GM12891 (cell line): ENCODE measurements around the gene COL19A1.

ENCODE experiments used
- DNase-seq: peaks from one replicate; pipeline ENCODE4 v3.0.0; 2011; ENCODE audit warnings: low spot score; ENCODE audit not compliant: insufficient read length
- FAIRE-seq: peaks from 2 replicates; lab custom pipeline; 2011; peaks lifted over from hg19 to GRCh38; lab: Jason Lieb, UNC
- PAX5 ChIP-seq: IDR thresholded peaks from 2 replicates; pipeline ENCODE4 v1.6.1; 2011; ENCODE audit warnings: low read length, moderate library complexity, mild to moderate bottlenecking; ENCODE audit not compliant: insufficient read depth, severe bottlenecking
- POLR2A ChIP-seq: IDR thresholded peaks from 2 replicates; pipeline ENCODE4 v1.6.1; 2011; ENCODE audit warnings: low read depth, low read length, control low read depth
- POLR2AphosphoS5 ChIP-seq: IDR thresholded peaks from 2 replicates; pipeline ENCODE4 v1.6.1; 2011; ENCODE audit warnings: low read depth, low read length, control low read depth
- POU2F2 ChIP-seq: IDR thresholded peaks from 2 replicates; pipeline ENCODE4 v1.6.1; 2011; ENCODE audit warnings: low read depth, mild to moderate bottlenecking, control low read depth, low read length, moderate library complexity
- SPI1 ChIP-seq: IDR thresholded peaks from 2 replicates; pipeline ENCODE4 v1.6.1; 2011; ENCODE audit warnings: low read depth, low read length, control low read depth
- TAF1 ChIP-seq: IDR thresholded peaks from 2 replicates; pipeline ENCODE4 v1.6.1; 2011; ENCODE audit warnings: low read depth, low read length, control low read depth

COL19A1 gene

DNA sequence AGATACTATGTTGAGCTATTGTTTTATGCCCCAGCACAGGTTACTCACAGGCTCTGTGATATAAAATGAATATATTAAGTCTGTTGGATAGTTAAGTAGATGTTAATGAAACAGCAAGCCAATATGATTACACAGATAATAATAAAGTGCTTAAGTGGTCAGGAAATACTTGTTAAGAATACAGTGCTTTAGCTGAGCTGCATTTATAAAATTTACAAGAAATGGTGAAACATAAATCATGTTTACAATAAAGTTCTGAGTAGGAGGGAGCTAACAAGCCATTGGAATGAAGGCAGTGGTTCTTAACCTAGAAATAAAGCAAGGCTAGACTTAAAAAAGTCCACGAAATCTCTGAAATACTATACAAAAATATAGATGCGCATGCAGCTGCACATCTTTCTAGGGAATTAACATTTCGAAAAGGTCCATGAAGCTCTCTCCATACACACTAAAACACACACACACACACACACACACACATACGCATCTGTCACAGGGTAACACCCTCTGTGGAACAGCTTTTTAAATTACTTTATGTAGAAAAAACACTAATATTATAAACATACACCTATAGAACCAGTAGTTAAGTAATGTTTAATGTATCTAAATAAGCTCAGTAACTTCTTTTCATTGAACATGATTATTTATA, 349.2 kb downstream of the COL19A1 start:
- FAIRE-seq (no peak), DNase-seq (no peak)
- no peak for TF ChIP-seq POU2F2
- no peak for TF ChIP-seq POLR2AphosphoS5
- TF ChIP-seq SPI1: no peak
- TF ChIP-seq TAF1: no peak
- TF ChIP-seq PAX5: no peak
- no peak for TF ChIP-seq POLR2A

DNA sequence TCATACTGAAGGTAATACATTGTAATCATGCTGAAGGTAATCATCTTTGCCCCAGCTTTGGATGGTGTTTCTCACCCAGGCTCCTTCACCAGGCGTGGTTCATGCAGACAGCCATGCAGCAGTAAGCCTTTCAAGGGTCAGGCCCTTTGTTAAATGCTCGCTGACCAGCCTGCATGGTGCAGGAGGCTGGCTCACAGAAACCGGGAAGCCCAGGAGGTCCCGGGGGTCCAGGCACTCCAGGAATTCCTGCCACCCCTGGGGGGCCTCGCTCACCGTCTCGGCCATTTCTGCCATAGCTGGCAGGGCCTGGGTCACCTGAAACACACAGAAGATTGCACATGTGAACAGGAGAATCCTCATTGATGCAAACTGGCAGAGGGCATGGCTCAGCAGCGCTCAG, 350.4 kb downstream of the COL19A1 start:
- DNase-seq: no peak
- no peak for FAIRE-seq
- TF ChIP-seq POU2F2: no peak
- no peak for TF ChIP-seq POLR2A
- no peak for TF ChIP-seq SPI1
- no peak for TF ChIP-seq POLR2AphosphoS5
- no peak for TF ChIP-seq PAX5
- no peak for TF ChIP-seq TAF1

DNA sequence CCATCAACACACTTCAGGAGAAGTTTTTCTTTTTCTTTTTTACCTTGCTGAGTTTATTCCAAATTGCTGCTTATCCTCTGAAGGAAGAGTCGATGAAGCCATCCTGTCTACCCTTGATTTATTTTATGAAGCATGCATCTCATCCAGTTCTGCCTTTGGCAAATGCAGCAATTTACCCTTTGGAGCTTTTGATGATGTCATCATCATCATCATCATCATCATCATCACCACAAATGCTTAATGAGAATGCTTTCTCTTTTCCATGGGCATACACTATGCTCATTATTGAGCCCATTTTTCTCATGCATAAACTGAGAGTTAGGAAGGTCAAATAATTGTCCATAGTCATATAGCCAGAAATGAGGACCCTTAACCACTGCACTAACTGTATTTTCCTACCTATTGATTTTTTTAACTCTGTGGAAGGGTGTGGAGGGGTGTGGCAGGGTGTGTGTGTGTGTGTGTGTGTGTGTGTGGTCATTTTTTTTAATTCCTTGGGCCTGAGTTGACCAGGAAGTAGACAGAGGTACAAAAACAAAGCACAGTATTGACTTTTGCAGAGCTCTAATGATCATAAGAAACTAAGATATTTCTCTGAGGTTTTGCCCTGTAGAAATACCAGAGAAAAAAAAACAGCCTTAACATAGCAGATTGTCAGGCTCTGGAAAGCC, 353.7 kb downstream of the COL19A1 start:
- TF ChIP-seq SPI1 (no peak), TAF1 (no peak), POU2F2 (no peak), POLR2A (no peak), PAX5 (no peak), POLR2AphosphoS5 (no peak)
- FAIRE-seq: no peak
- no peak for DNase-seq

DNA sequence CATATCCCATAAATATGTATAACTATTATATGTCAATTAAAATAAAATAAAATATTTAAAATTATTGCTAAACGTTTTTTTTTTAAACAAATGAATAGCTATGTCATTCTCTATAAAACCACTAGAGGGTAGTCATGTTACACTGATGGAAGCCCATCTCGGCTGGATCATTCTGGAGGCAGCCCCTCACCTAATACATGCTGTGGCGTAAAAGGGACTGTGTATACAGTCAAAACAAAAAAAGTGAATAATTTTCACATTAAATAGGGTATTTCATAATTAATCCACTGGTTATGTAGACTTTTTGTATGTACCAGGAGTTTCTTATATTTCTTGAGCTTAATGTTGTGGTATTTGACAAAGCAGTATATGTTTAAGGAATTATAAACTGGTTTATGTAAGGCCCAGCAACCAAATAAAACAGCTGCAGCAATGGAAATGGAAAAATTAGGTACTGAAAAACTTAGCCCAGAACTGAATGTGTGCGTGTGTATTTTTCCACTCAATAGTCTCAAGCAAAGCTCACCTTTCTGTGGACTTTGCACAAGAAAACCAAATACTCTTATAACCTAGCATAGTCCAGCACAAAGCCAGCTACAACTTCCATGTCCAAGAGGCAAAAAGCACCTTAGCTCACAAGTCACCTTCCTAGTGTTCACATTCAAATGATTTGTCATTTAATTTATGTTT, 354.8 kb downstream of the COL19A1 start:
- TF ChIP-seq TAF1: no peak
- no peak for TF ChIP-seq POLR2AphosphoS5
- no peak for TF ChIP-seq SPI1
- no peak for TF ChIP-seq POLR2A
- TF ChIP-seq POU2F2: no peak
- TF ChIP-seq PAX5: no peak
- FAIRE-seq (no peak), DNase-seq (peak; percentile 2)

DNA sequence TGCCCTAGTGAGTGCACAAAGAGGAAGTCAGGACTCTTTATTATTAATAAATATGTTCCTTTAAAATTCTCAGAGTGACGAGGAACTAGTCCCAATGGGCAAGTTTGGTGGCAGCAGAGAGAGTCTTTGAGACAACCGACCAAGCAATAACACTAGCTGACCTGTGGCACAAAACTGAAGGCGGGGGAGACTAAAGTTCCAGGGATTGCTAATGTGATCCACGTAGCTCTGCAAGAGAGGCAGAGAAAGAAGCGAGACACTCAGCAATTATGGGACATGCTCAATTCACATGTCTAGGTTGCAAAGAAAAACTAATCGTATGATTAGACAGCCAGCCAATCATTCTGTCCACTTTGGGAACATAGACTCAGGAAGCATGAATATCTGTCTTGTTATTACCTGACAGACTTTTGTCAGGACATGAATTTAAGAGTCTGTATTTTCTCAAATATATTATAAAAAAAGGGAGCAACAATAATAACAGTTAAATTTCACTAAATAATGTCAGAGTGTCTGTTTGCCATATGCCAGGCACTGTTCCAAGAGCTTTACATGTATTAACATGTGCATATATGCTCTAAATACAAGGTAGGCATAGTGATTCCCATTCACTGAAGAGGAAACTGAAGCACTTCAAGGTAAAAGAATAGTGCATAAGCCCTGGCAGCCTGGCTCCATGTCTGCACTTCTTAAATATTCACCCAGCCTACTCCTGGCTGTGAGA, 355.5 kb downstream of the COL19A1 start:
- no peak for TF ChIP-seq POLR2A
- TF ChIP-seq PAX5: no peak
- no peak for TF ChIP-seq SPI1
- no peak for TF ChIP-seq POLR2AphosphoS5
- TF ChIP-seq TAF1: no peak
- TF ChIP-seq POU2F2: no peak
- FAIRE-seq (no peak), DNase-seq (no peak)

DNA sequence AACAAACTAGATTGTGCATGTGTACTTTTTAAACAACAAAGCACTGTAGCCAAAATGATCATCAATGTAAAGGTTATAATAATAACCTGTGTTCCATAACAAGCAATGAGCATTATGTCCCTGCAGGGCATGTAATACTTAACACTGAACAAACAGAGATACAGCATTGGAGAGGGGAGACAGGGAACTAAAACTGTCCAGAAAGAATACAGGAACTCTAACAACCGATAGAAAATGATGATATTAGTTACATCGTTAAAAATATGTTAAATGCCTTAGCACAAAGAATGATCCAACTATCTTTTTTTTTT, 356.0 kb downstream of the COL19A1 start:
- TF ChIP-seq POLR2A: no peak
- TF ChIP-seq POU2F2: no peak
- TF ChIP-seq POLR2AphosphoS5: no peak
- TF ChIP-seq TAF1: no peak
- no peak for TF ChIP-seq PAX5
- TF ChIP-seq SPI1: no peak
- DNase-seq (no peak), FAIRE-seq (no peak)

DNA sequence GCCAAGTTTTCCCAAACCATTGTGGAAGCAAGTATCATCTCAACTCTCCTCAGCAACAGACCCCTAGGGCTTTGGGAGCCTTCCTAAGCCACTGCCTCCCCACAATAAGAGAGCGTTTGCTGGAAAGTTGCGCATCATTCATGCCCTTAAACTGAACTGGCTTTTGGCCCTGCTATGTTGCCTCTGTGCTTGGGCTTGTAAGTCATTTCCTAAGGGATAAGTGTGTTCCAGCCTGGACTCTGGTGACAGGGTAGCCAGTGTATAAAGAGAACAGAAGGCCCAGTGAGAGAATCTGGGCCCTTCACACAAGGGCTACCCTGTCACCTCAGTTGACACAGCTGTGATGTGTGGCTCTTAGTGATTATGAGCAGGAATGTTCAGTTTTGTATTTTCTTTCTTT, 358.7 kb downstream of the COL19A1 start:
- no peak for TF ChIP-seq TAF1
- no peak for TF ChIP-seq POU2F2
- no peak for TF ChIP-seq POLR2A
- TF ChIP-seq SPI1: no peak
- TF ChIP-seq POLR2AphosphoS5: no peak
- no peak for TF ChIP-seq PAX5
- FAIRE-seq (no peak), DNase-seq (no peak)

DNA sequence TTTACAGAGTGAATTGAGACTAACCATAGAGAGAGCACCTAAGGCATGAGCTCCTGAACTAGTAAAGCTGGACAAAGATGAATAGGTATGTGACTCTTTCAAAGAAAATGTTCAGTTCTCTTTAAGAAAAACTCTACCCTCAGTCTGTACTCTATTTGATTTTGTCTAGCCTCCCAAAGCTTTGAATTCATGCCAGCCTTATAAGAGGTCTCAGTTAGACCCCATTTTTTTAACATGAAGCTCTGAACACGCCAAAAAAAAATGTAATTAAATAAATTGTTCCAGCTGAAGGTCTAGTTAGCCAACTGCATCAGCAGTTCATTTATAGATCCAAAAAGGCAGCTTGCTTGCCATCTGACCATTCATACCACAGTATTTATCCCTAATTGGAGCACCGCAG, 365.0 kb downstream of the COL19A1 start:
- DNase-seq: no peak
- FAIRE-seq: no peak

More for the DNA sequence above, 365.0 kb downstream of the COL19A1 start:
- TF ChIP-seq POLR2A (no peak), POLR2AphosphoS5 (no peak), POU2F2 (no peak), SPI1 (no peak), PAX5 (no peak), TAF1 (no peak)
